Measurements from ENCODE around the gene NT5C1A.

DNA sequence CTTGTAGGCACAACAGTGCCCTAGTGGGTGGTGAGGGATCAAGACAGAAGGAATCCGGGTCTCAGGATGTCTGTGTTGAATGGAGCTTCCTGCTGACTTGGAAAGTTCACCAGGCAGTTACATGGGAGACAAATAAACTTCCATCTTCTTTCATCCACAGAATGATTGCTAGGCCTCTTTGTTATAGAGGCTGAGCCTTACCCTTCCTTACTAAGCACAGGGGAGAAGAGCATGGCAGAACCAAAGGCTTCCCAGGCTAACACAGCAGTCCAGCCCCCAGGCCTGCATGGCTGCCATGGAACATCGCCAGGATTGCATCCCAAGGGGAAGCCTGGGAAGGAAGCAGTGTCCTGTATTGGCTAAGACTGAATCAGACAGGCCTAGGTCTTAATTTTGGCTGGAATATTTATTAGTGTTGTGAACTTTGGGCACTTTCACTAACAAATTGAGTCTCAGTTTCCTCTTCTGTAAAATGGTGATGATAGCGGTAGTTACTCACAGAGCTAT, 51.2 kb downstream of the NT5C1A start:
- TF ChIP-seq ZNF473 (tag by site-specific recombination; IDR thresholded peaks at IDR 0.05) (no peak), ZNF362 (tag by site-specific recombination; IDR thresholded peaks at IDR 0.05) (no peak), ZNF426 (tag by site-specific recombination; IDR thresholded peaks at IDR 0.05) (no peak), ZNF10 (tag by site-specific recombination; IDR thresholded peaks at IDR 0.05) (no peak), ZNF133 (tag by site-specific recombination; IDR thresholded peaks at IDR 0.05) (no peak), ZNF837 (tag by site-specific recombination; IDR thresholded peaks at IDR 0.05) (no peak), ZNF23 (tag by site-specific recombination; IDR thresholded peaks at IDR 0.05; ENCODE audit: borderline replicate concordance) (no peak), YY1 (tag by site-specific recombination; IDR thresholded peaks at IDR 0.05) (no peak)
- TF ChIP-seq, protein P1, sequence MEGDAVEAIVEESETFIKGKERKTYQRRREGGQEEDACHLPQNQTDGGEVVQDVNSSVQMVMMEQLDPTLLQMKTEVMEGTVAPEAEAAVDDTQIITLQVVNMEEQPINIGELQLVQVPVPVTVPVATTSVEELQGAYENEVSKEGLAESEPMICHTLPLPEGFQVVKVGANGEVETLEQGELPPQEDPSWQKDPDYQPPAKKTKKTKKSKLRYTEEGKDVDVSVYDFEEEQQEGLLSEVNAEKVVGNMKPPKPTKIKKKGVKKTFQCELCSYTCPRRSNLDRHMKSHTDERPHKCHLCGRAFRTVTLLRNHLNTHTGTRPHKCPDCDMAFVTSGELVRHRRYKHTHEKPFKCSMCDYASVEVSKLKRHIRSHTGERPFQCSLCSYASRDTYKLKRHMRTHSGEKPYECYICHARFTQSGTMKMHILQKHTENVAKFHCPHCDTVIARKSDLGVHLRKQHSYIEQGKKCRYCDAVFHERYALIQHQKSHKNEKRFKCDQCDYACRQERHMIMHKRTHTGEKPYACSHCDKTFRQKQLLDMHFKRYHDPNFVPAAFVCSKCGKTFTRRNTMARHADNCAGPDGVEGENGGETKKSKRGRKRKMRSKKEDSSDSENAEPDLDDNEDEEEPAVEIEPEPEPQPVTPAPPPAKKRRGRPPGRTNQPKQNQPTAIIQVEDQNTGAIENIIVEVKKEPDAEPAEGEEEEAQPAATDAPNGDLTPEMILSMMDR (tag by site-specific recombination; IDR thresholded peaks at IDR 0.05): no peak

Measured in HEK293 (cell line).